Natural killer cell treated with Interleukin-12 subunit alpha and Interleukin-12 subunit beta and Interleukin-15 and Interleukin-18, amount 100 ng/mL, for 72 hours (primary cell): Measurements from ENCODE around the gene SLC6A12. TPM values are rescaled to one million over a fixed set of nuclear protein-coding genes. Genes with fewer than 3 reads are reported as not detected.

Experiments used
- ATAC-seq, 2 donors: fragments of 150-1000 bp; cut with Tn5 transposase in 1 of 2; sonication (Bioruptor Pico), chemical (Tn5 transposase) in 1 of 2; 2 replicates each; pipeline ENCODE4 v1.10.0; 2021
- DNase-seq: peaks from one replicate; pipeline ENCODE4 v3.0.0; 2022; ENCODE audit warnings: low spot score
- H3K27ac Mint-ChIP-seq, 2 donors: 1 replicate in 1 of 2; 2 replicates in 1 of 2; pipeline ENCODE4 v1.8.0; 2022; ENCODE audit warnings: mixed read lengths in 2 of 2, mild to moderate bottlenecking in 1 of 2, moderate library complexity in 1 of 2
- H3K27me3 Mint-ChIP-seq, 2 donors: 1 replicate in 1 of 2; 2 replicates in 1 of 2; pipeline ENCODE4 v1.8.0; 2022; ENCODE audit warnings: mixed read lengths in 2 of 2
- H3K36me3 Mint-ChIP-seq: one replicate; pipeline ENCODE4 v1.8.0; 2022; ENCODE audit warnings: mixed read lengths
- H3K4me1 Mint-ChIP-seq, 2 donors: 1 replicate in 1 of 2; 2 replicates in 1 of 2; pipeline ENCODE4 v1.8.0; 2022; ENCODE audit warnings: low read depth in 2 of 2, mixed read lengths in 2 of 2, mild to moderate bottlenecking in 1 of 2
- H3K4me3 Mint-ChIP-seq: one replicate; pipeline ENCODE4 v1.8.0; 2022; ENCODE audit warnings: mixed read lengths
- H3K9me3 Mint-ChIP-seq: 2 replicates; pipeline ENCODE4 v1.8.0; 2022; ENCODE audit warnings: mixed read lengths
- total RNA-seq, 2 donors: library from RNA; stranded (reverse); gene quantifications; one replicate each; pipeline ENCODE4 v1.2.3, GENCODE V29; 2022

SLC6A12 gene
- total RNA-seq, 2 donors from 2014 or later = 0.11 TPM; not detected in 1

- DNase-seq (no peak), ATAC-seq (no peak)
- Mint-ChIP-seq H3K9me3 (no peaks in the 10 kb centered on the region), H3K36me3 (no peaks in the 10 kb centered on the region), H3K4me1 (peaks cover 0 to 3% of the 10 kb centered on the region in 2 donors), H3K27me3 (peaks cover 13 to 14% of the 10 kb centered on the region in 2 donors), H3K4me3 (no peak overlapping the region), H3K27ac (no peak overlapping the region)
Measured at GRCh38 chr12:229441-230191, 15.7 kb upstream of the SLC6A12 start.

- no peak for ATAC-seq
- DNase-seq = no peak
- H3K4me1 Mint-ChIP-seq = peaks cover 0 to 3% of the 10 kb centered on the region in 2 donors
- no peak overlapping the region for H3K4me3 Mint-ChIP-seq
- peaks cover 13 to 14% of the 10 kb centered on the region in 2 donors for H3K27me3 Mint-ChIP-seq
- no peak overlapping the region for H3K27ac Mint-ChIP-seq
- H3K36me3 Mint-ChIP-seq = no peaks in the 10 kb centered on the region
- H3K9me3 Mint-ChIP-seq = no peaks in the 10 kb centered on the region
Measured at GRCh38 chr12:228846-229200, 14.9 kb upstream of the SLC6A12 start.

- H3K27ac Mint-ChIP-seq = no peak overlapping the region
- no peak for ATAC-seq
- no peak overlapping the region for H3K4me3 Mint-ChIP-seq
- no peak for DNase-seq
- H3K9me3 Mint-ChIP-seq = no peaks in the 10 kb centered on the region
- H3K36me3 Mint-ChIP-seq = no peaks in the 10 kb centered on the region
- no peaks in the 10 kb centered on the region for H3K4me1 Mint-ChIP-seq
- peaks cover 13 to 14% of the 10 kb centered on the region in 2 donors for H3K27me3 Mint-ChIP-seq
Measured at GRCh38 chr12:227923-228845, 14.2 kb upstream of the SLC6A12 start.

DNA sequence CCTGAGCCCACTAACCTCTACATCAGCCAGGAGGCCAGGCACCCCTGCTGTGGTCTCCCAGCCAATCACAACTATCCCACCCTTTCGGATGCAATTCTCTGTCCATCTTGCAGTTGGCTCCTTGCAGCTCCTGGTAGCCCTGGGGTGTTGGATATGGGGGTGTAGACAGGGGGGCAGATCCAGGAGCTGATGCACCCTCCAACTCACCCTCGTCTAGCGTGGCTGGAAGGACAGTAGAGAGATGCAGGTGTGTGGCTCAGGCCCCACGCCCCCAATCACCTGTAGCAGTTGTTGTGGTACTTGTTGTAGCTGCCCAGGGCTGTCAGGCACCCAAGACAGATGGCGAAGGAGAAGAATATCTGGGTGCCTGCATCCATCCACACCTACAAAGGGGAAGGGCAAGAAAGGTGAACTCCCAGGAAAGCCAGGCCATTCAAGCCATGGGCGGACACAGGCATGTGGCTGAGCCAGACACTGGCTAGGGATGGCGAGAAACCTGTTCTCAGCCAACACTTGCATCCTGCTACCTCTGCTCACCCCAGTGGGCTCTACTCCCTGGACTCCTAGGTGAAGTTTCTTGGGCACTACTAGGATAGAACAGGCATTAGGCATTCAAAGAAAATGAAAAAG is 13.4 kb upstream of the SLC6A12 start:
- Mint-ChIP-seq H3K27ac (no peak overlapping the region), H3K36me3 (no peaks in the 10 kb centered on the region), H3K27me3 (peaks cover 13 to 14% of the 10 kb centered on the region in 2 donors), H3K9me3 (no peaks in the 10 kb centered on the region), H3K4me3 (no peak overlapping the region), H3K4me1 (no peaks in the 10 kb centered on the region)
- no peak for ATAC-seq
- no peak for DNase-seq

- Mint-ChIP-seq H3K36me3 (no peaks in the 10 kb centered on the region), H3K9me3 (no peaks in the 10 kb centered on the region), H3K27me3 (peaks cover 13 to 14% of the 10 kb centered on the region in 2 donors), H3K27ac (no peak overlapping the region), H3K4me3 (no peak overlapping the region), H3K4me1 (no peaks in the 10 kb centered on the region)
- ATAC-seq (no peak), DNase-seq (no peak)
Measured at GRCh38 chr12:226401-226800, 12.4 kb upstream of the SLC6A12 start.

- Mint-ChIP-seq H3K4me1 (no peaks in the 10 kb centered on the region), H3K9me3 (no peaks in the 10 kb centered on the region), H3K4me3 (no peak overlapping the region), H3K27ac (no peak overlapping the region), H3K36me3 (no peaks in the 10 kb centered on the region), H3K27me3 (peaks cover 12 to 13% of the 10 kb centered on the region in 2 donors)
- DNase-seq = no peak
- no peak for ATAC-seq
Measured at GRCh38 chr12:225012-225411, 11.1 kb upstream of the SLC6A12 start.

- ATAC-seq (no peak), DNase-seq (peak; percentile 34)
- no peaks in the 10 kb centered on the region for H3K9me3 Mint-ChIP-seq
- H3K4me3 Mint-ChIP-seq = no peak overlapping the region
- peaks cover 8 to 13% of the 10 kb centered on the region in 2 donors for H3K27me3 Mint-ChIP-seq
- no peaks in the 10 kb centered on the region for H3K36me3 Mint-ChIP-seq
- peaks cover 0 to 3% of the 10 kb centered on the region in 2 donors for H3K4me1 Mint-ChIP-seq
- no peak overlapping the region for H3K27ac Mint-ChIP-seq
Measured at GRCh38 chr12:224330-224729, 10.4 kb upstream of the SLC6A12 start.

DNA sequence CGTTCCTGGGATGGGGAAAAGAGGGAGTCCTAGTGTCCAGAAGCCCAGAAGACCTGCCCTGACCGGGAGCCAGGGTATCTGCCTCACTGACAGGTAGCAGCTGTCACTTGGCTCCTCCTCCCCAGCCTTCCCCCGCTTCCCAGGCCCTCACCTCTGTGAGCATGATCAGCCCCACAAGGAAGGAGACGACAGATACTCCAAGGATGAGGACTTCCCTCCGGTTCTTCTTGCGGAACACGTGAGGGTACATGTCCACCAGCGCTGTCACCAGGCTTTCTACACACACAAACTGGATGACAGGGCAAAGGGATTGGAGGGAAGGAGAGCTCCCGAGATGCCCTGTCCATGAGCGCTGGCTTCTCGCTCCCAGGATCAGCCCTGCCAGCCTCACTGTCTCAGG is 9.9 kb upstream of the SLC6A12 start:
- no peaks in the 10 kb centered on the region for H3K36me3 Mint-ChIP-seq
- DNase-seq (no peak), ATAC-seq (no peak)
- H3K27me3 Mint-ChIP-seq = peaks cover 7 to 11% of the 10 kb centered on the region in 2 donors
- no peaks in the 10 kb centered on the region for H3K9me3 Mint-ChIP-seq
- H3K27ac Mint-ChIP-seq = no peak overlapping the region
- peaks cover 0 to 4% of the 10 kb centered on the region in 2 donors for H3K4me1 Mint-ChIP-seq
- H3K4me3 Mint-ChIP-seq = no peak overlapping the region

- Mint-ChIP-seq H3K4me3 (no peak overlapping the region), H3K36me3 (no peaks in the 10 kb centered on the region), H3K27ac (no peak overlapping the region), H3K27me3 (peaks cover 2 to 5% of the 10 kb centered on the region in 2 donors), H3K4me1 (peaks cover 0 to 4% of the 10 kb centered on the region in 2 donors), H3K9me3 (no peaks in the 10 kb centered on the region)
- ATAC-seq = no peak
- no peak for DNase-seq
Measured at GRCh38 chr12:221736-222135, 7.8 kb upstream of the SLC6A12 start.

DNA sequence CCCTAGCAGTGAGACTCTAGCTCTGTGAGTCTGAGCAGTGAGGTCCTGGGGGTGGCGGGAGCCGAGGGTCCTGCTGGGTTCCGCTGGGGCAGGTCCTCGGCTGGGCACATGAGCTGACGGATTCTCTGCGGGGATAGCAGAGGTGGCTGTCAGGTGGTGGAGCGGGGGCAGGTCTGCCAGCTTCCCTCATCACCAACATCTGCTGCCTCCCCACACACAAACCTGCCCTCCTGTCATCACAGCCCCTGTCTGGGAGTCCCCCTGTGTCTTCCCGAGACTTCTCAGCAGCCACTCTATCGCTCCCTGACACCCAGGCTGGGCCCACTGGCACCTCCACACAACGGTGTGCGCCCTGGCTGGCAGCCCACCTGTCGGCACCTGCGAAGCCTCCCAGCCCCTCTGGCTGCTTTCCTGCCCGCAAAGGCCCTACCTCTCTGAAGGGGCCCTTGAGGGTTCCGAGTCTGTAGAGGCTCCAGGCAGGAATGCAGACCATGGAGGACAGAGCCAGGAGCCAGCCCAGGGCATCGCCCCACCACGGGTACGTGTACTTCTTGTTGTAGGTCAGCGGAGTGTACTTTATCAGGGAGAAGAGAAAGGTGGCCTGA is 7.1 kb upstream of the SLC6A12 start:
- peaks cover 0 to 4% of the 10 kb centered on the region in 2 donors for H3K4me1 Mint-ChIP-seq
- no peaks in the 10 kb centered on the region for H3K9me3 Mint-ChIP-seq
- no peaks in the 10 kb centered on the region for H3K36me3 Mint-ChIP-seq
- no peak overlapping the region for H3K27ac Mint-ChIP-seq
- no peak overlapping the region for H3K4me3 Mint-ChIP-seq
- DNase-seq (peak; percentile 46), ATAC-seq (no peak)
- peaks cover 0 to 6% of the 10 kb centered on the region in 2 donors for H3K27me3 Mint-ChIP-seq

DNA sequence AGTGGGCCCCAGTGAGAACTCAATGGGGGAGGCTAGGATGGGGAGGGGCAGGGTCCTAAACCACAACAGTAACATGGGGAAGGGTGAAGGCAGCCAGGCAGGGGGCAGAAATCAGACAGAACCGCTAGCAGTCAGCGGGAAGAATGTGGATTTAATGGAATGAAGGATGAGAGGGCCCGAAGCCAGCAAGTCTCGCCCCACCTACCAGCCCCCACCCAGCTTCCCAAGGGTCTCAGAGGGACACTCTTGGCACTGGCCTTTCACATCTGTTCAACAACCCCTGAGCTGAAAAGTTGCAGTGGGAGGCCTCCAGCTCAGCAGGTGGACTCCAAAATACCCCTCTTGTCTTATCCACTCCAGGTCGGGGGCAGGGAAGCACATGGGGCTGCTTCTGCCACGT is 6.5 kb upstream of the SLC6A12 start:
- Mint-ChIP-seq H3K36me3 (no peaks in the 10 kb centered on the region), H3K4me1 (peaks cover 0 to 4% of the 10 kb centered on the region in 2 donors), H3K27me3 (peaks cover 0 to 6% of the 10 kb centered on the region in 2 donors), H3K9me3 (no peaks in the 10 kb centered on the region), H3K27ac (no peak overlapping the region), H3K4me3 (no peak overlapping the region)
- DNase-seq (peak; percentile 57), ATAC-seq (no peak)

GRCh38 chr12:219891-220352 is 6.0 kb upstream of the SLC6A12 start:
- Mint-ChIP-seq H3K27me3 (peaks cover 0 to 6% of the 10 kb centered on the region in 2 donors), H3K4me1 (peaks cover 0 to 4% of the 10 kb centered on the region in 2 donors), H3K4me3 (no peak overlapping the region), H3K27ac (no peak overlapping the region), H3K9me3 (no peaks in the 10 kb centered on the region), H3K36me3 (no peaks in the 10 kb centered on the region)
- peak; percentile 72 for DNase-seq
- ATAC-seq = peak; percentile 86 to 90
